Neural crest cell (in vitro differentiated cells): Measurements from ENCODE around the gene NRIP1. TPM values are rescaled to one million over a fixed set of nuclear protein-coding genes. Genes with fewer than 3 reads are reported as not detected.

ENCODE experiments used
- DNase-seq: peaks from one replicate; pipeline ENCODE4 v3.0.0; 2021; ENCODE audit warnings: low read depth, mixed read lengths, low spot score
- H3K27ac Mint-ChIP-seq: one replicate; pipeline ENCODE4 v1.8.0; 2021; ENCODE audit warnings: mild to moderate bottlenecking, mixed read lengths; ENCODE audit not compliant: unreplicated experiment
- H3K27me3 Mint-ChIP-seq: 2 replicates; pipeline ENCODE4 v1.8.0; 2021; ENCODE audit warnings: low read depth, mild to moderate bottlenecking, mixed read lengths
- H3K36me3 Mint-ChIP-seq: 2 replicates; pipeline ENCODE4 v1.8.0; 2021; ENCODE audit warnings: low read depth, mild to moderate bottlenecking, mixed read lengths
- H3K4me1 Mint-ChIP-seq: 2 replicates; pipeline ENCODE4 v1.8.0; 2021; ENCODE audit warnings: mixed read lengths
- H3K4me3 Mint-ChIP-seq: one replicate; pipeline ENCODE4 v1.8.0; 2021; ENCODE audit warnings: mild to moderate bottlenecking, mixed read lengths
- H3K9me3 Mint-ChIP-seq: 2 replicates; pipeline ENCODE4 v1.8.0; 2021; ENCODE audit warnings: mixed read lengths
- CTCF ChIP-seq: fragments of 200-600 bp; sonication (generic); conservative IDR thresholded peaks from 2 replicates; pipeline ENCODE4 v1.5.0; 2021; ENCODE audit warnings: antibody characterized with exemption, mild to moderate bottlenecking
- total RNA-seq: library from RNA; stranded (reverse); gene quantifications from 2 replicates; pipeline ENCODE4 v1.2.1, GENCODE V29; 2021

NRIP1 gene
- total RNA-seq, 1 donor from 2014 or later, result 73.8 TPM

- H3K27ac Mint-ChIP-seq, result no peak overlapping the region
- DNase-seq, result no peak
- H3K36me3 Mint-ChIP-seq, result peaks cover 11% of the 10 kb centered on the region
- H3K9me3 Mint-ChIP-seq, result no peaks in the 10 kb centered on the region
- peaks cover 17% of the 10 kb centered on the region for H3K4me1 Mint-ChIP-seq
- TF ChIP-seq CTCF, result no peak
- no peak overlapping the region for H3K4me3 Mint-ChIP-seq
- H3K27me3 Mint-ChIP-seq, result no peaks in the 10 kb centered on the region
Measured at GRCh38 chr21:14975136-14975919, 89.5 kb downstream of the NRIP1 start.

DNA sequence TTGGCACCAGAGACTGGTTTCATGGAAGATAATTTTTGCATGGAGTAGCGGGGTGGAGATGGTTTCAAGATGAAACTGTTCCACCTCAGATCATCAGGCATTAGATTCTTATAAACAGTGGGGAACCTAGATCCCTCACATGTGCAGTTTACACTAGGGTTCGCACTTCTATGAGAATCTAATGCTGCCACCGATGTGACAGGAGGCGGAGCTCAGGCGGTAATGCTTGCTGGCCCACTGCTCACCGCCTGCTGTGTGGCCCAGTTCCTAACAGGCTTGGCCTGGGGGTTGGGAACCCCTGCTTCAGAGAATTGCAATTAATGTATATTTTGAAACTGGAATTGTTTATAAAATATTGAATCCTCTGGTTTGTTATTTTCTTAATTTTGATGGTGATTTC, 92.1 kb downstream of the NRIP1 start:
- Mint-ChIP-seq H3K36me3 (peaks cover 24% of the 10 kb centered on the region), H3K4me1 (no peaks in the 10 kb centered on the region), H3K4me3 (no peak overlapping the region), H3K9me3 (no peaks in the 10 kb centered on the region), H3K27ac (no peak overlapping the region), H3K27me3 (no peaks in the 10 kb centered on the region)
- no peak for DNase-seq
- TF ChIP-seq CTCF, result no peak

DNA sequence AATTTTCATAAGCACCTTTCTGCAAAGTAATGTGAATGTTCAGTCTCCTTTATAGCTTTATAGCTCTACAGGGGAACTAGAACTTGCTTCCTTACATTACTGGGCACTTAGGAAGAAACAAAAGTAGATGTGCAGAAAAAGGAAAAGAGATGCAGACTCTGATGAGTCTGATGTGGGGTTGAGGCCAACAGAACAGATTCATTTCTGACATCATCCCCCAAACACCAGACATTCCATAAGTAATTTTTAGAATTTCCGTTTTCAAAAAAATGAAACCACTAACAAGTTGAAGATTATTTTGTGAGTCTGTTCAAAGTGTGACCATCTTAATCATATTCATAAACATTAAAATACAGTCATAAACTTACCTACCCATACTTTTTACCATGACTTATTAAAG, 96.0 kb downstream of the NRIP1 start:
- Mint-ChIP-seq H3K27me3 (no peaks in the 10 kb centered on the region), H3K4me1 (peaks cover 9% of the 10 kb centered on the region), H3K9me3 (no peaks in the 10 kb centered on the region), H3K4me3 (no peak overlapping the region), H3K36me3 (peaks cover 39% of the 10 kb centered on the region), H3K27ac (no peak overlapping the region)
- TF ChIP-seq CTCF, result no peak
- no peak for DNase-seq

- H3K27ac Mint-ChIP-seq, result no peak overlapping the region
- H3K4me1 Mint-ChIP-seq, result peaks cover 13% of the 10 kb centered on the region
- no peak for DNase-seq
- H3K36me3 Mint-ChIP-seq, result peaks cover 40% of the 10 kb centered on the region
- no peaks in the 10 kb centered on the region for H3K27me3 Mint-ChIP-seq
- no peak overlapping the region for H3K4me3 Mint-ChIP-seq
- H3K9me3 Mint-ChIP-seq, result no peaks in the 10 kb centered on the region
- TF ChIP-seq CTCF, result no peak
Measured at GRCh38 chr21:14968029-14968428, 96.8 kb downstream of the NRIP1 start.

DNA sequence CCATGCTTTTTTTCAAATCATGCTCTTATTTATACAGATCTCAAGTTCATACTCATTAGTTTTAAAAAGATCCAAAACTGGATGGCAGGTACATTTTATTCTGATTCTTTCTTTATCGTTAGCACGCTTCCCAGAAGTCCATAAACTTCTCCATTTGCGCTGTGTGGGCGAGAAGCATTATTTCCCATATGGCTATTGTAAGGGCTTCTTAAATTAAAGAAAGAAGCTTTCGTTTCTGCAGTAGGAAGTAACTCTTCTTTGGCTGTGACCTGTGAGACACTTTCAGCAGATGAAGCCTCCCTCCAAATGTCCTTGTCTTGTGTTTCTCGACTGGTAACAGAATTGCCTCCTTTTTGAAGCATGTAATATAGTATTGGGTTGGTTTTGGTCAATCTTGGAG, 100.2 kb downstream of the NRIP1 start:
- Mint-ChIP-seq H3K27me3 (no peaks in the 10 kb centered on the region), H3K36me3 (peaks cover 39% of the 10 kb centered on the region), H3K4me1 (peaks cover 15% of the 10 kb centered on the region), H3K27ac (no peak overlapping the region), H3K9me3 (no peaks in the 10 kb centered on the region), H3K4me3 (no peak overlapping the region)
- DNase-seq, result no peak
- TF ChIP-seq CTCF, result no peak
